DOHH2 (cell line): ENCODE results near the gene USP17L13.
"Not testable (repeated sequence)": the region's sequence is repeated elsewhere in the genome, so short reads cannot be mapped to it uniquely, and the experiment has no call there.

Experiments used
- EZH2phosphoT487 ChIP-seq: fragments of 200-600 bp; sonication (generic); IDR thresholded peaks from 2 replicates; pipeline ENCODE4 v1.6.1; 2017; ENCODE audit warnings: borderline replicate concordance, mild to moderate bottlenecking, antibody characterized with exemption, low read length, moderate library complexity, mixed read lengths
- TF ChIP-seq, protein P1 (sequence below): fragments of 200-600 bp; sonication (generic); IDR thresholded peaks from one replicate; pipeline ENCODE4 v1.5.1; 2014; ENCODE audit warnings: antibody characterized with exemption, mild to moderate bottlenecking, low read depth, low read length; ENCODE audit not compliant: poor library complexity, severe bottlenecking

DNA sequence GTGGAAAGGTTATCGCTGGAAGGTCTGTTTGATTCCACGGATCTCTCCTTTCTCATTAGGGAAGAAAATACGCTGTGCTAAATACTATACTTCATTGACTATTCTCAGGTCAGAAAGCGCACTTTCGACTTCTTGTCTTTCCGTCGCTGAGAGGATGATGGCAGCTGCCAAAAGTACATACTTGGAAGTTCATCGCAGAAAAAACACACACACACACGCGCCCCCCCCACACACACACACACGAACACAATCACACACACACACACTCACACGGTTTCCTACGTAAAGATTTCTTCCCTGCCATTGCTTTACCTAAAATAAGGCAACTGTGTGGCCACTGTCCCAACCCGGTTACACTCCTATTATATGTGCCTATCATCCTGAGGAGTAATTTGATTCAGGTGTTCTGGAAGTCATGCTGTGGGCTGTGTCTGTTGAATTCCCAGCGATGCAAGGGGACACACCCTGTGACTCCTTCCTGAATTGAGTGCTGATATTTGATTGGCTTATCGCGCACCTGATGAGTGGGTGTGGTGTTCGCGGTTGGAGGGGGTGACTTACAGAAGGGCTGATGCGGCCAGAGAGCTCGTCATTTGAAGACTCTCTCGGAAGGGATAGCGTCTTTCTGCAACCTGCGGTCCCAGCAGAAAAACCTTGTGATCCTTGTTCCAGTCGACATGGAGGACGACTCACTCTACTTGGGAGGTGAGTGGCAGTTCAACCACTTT is 23.4 kb downstream of the USP17L13 start, which contains the start of gene USP17L18:
- TF ChIP-seq, protein P1, sequence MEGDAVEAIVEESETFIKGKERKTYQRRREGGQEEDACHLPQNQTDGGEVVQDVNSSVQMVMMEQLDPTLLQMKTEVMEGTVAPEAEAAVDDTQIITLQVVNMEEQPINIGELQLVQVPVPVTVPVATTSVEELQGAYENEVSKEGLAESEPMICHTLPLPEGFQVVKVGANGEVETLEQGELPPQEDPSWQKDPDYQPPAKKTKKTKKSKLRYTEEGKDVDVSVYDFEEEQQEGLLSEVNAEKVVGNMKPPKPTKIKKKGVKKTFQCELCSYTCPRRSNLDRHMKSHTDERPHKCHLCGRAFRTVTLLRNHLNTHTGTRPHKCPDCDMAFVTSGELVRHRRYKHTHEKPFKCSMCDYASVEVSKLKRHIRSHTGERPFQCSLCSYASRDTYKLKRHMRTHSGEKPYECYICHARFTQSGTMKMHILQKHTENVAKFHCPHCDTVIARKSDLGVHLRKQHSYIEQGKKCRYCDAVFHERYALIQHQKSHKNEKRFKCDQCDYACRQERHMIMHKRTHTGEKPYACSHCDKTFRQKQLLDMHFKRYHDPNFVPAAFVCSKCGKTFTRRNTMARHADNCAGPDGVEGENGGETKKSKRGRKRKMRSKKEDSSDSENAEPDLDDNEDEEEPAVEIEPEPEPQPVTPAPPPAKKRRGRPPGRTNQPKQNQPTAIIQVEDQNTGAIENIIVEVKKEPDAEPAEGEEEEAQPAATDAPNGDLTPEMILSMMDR: not testable (repeated sequence)
- TF ChIP-seq EZH2phosphoT487: not testable (repeated sequence)
